ENCODE results near the gene YIF1B.

Gene YIF1B

GRCh38 chr19:38316477-38317067 lies 825 bp upstream of the YIF1B start:
- TF ChIP-seq CTCF (IDR thresholded peaks at IDR 0.05): no peak

- no peak for TF ChIP-seq CTCF (IDR thresholded peaks at IDR 0.05)
Observed at GRCh38 chr19:38310986-38311385, 4.8 kb downstream of the YIF1B start.

- no peak for TF ChIP-seq CTCF (IDR thresholded peaks at IDR 0.05)
Observed at GRCh38 chr19:38310279-38310670, 5.5 kb downstream of the YIF1B start.

DNA sequence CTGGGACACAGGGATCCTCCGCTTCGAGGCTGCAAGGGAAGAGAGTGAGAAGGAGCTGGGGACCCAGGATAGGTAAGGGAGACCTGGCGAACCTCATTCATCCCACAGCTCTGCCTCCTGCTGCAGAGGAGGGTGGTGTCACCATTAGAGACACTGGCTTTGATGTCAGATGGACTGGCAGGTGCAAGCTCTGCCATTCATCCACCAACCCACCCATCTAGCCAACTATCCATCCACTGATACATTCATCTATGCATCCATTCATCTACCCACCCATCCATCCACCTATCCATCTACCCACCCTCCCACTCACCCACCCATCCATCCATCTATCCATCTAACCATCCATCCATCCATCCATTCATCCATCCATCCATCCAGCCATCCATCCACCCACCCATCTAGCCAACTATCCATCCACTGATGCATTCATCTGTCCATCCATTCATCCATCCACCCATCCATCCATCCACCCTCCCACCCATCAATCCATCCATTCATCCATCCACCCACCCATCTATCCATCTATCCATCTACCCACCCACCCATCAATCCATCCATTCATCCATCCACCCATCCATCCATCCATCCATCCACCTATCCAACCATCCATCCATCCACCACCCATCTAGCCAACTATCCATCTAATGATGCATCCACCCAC lies 6.0 kb downstream of the YIF1B start:
- TF ChIP-seq CTCF (IDR thresholded peaks at IDR 0.05): no peak

DNA sequence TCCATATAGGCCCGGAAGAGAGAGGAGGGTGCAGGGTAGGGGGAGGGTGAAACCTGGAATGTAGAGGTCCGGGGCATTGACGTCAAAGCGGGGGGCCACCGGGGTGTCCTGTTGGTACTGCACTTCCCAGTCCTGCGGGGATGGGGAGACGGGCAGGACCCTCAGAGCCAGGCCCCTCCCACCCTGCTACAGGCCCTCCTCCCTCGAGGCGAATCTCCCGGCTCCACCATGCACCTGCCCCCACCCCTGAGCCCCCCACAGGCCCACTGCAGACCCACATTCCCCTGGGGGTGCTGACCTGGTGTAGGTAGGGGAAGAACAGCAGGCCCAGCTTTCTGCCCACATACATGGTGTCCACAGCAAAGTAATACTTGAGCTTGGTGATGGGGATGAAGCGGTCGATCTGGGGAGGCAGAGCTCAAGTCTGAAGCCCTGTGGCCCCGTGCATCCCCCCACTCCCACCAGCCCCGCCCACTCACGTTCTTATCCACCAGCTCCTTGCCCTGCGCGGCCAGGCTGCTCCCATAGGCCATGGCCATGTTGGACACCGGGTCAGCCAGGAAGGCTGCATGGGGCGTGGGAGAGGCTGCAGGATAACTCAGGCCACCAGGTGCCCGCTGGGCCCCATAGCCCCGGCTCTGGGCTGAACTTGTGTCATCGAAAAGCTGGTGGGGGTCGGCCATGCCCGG lies 6.7 kb downstream of the YIF1B start:
- no peak for TF ChIP-seq CTCF (IDR thresholded peaks at IDR 0.05)

DNA sequence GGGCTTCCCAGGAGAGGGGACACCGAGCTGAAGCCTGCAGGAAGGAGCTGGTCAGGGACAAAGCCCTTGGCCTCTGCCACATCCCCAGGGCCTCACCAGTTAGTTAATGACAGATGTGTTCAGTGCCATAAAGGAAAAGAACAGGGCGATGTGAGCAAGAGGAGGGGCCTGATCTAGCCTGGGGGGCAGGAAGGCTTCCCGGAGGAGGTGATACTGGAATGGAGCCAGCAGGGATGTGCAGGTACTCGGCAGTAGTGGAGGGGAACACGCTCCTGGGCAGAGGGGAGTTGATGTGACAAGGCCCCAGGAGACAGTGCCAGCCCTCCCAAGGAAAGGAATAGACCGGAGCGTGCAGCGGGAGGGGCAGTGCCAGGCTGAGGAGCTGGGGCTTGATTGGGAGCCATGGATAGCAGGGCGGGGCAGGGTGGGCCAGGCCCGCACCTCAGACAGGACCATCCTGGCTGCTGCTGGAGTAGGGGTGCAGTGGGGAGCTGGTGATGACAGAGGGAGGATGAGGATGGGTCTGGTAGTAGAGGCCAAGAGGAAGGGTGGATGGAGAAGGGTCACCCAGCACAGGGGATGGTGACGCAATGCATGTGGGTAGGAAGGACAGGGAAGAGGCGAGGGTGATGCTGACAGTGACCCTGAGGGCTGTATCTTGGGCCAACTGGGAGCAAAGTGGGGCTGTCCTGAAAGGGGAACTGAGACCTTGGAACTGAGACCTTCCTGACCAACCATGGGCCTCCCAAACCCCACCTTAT lies 7.6 kb downstream of the YIF1B start:
- no peak for TF ChIP-seq CTCF (IDR thresholded peaks at IDR 0.05)

DNA sequence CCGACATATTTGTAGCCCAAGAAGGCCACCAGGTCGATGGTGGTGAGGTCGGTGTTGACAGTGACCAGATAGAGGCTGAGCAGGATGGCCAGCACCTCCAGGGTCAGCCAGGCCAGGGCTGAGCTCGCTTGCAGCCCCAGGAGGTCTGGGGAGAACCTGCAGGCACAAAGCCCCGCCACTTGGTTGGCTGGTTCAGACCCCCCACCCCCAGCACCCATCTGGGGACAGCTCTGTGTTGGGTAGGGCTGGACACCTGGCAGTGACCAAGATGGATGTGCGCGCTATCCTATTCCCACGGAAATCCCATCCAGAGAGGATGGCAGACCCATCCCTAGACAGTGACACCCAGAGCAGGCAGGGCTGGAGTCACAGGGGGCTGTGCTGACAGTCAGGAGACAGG lies 8.2 kb downstream of the YIF1B start:
- no peak for TF ChIP-seq CTCF (IDR thresholded peaks at IDR 0.05)
